ENCODE results near the gene THAP4.

GRCh38 chr2:241675885-241676284 lies 38.9 kb upstream of the THAP4 start:
- TF ChIP-seq, protein P1, sequence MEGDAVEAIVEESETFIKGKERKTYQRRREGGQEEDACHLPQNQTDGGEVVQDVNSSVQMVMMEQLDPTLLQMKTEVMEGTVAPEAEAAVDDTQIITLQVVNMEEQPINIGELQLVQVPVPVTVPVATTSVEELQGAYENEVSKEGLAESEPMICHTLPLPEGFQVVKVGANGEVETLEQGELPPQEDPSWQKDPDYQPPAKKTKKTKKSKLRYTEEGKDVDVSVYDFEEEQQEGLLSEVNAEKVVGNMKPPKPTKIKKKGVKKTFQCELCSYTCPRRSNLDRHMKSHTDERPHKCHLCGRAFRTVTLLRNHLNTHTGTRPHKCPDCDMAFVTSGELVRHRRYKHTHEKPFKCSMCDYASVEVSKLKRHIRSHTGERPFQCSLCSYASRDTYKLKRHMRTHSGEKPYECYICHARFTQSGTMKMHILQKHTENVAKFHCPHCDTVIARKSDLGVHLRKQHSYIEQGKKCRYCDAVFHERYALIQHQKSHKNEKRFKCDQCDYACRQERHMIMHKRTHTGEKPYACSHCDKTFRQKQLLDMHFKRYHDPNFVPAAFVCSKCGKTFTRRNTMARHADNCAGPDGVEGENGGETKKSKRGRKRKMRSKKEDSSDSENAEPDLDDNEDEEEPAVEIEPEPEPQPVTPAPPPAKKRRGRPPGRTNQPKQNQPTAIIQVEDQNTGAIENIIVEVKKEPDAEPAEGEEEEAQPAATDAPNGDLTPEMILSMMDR (optimal IDR thresholded peaks at IDR 0.05 in 1 of 3, IDR thresholded peaks at IDR 0.05 in 1 of 3, conservative IDR thresholded peaks at IDR 0.05 in 1 of 3; ENCODE audit: extremely low read depth in 1 of 3, insufficient read depth in 2 of 3, low read length in 3 of 3), result no peak
- TF ChIP-seq EZH2 (IDR thresholded peaks at IDR 0.05; ENCODE audit: low read length), result no peak

Data from keratinocyte (primary cell).